Upper lobe of right lung (tissue), 1 donor: ENCODE results near the gene GBX1. TPM values are rescaled to one million over a fixed set of nuclear protein-coding genes. Genes with fewer than 3 reads are reported as not detected.

ENCODE experiments used
- ATAC-seq: fragments of 200-7000 bp; cut with Tn5 transposase; one replicate; pipeline ENCODE4 v1.9.1; 2020; ENCODE audit warnings: mild to moderate bottlenecking, moderate library complexity
- DNase-seq: peaks from one replicate; pipeline ENCODE4 v3.0.0-alpha.2; 2020
- H3K27ac ChIP-seq: fragments of 200-600 bp; one replicate; pipeline ENCODE4 v1.8.0; 2022
- H3K27me3 ChIP-seq: fragments of 200-600 bp; one replicate; pipeline ENCODE4 v1.8.0; 2022; ENCODE audit warnings: mild to moderate bottlenecking
- H3K36me3 ChIP-seq: fragments of 200-600 bp; one replicate; pipeline ENCODE4 v1.8.0; 2022
- H3K4me1 ChIP-seq: fragments of 200-600 bp; one replicate; pipeline ENCODE4 v1.8.0; 2022
- H3K4me3 ChIP-seq: fragments of 200-600 bp; one replicate; pipeline ENCODE4 v1.8.0; 2022; ENCODE audit warnings: mild to moderate bottlenecking
- H3K9me3 ChIP-seq: fragments of 200-600 bp; one replicate; pipeline ENCODE4 v1.8.0; 2022
- CTCF ChIP-seq: fragments of 200-600 bp; IDR thresholded peaks from one replicate; pipeline ENCODE4 v1.8.0; 2022; ENCODE audit warnings: antibody characterized with exemption
- intact Hi-C: fragments of 100-400 bp; cut with DNase I; formaldehyde crosslinking; loops from one replicate; pipeline ENCODE4 v1.11.0; 2022
- total RNA-seq: library from RNA; stranded (reverse); fragmentation: NEBNext Ultra II Directional; extraction: Animal tissue kit (Norgen Biotek cat#: 25700); gene quantifications from one replicate; pipeline ENCODE4 v1.2.1, GENCODE V29; 2021
- donor health status: DM: no; HTN: yes; CAD: no; lungs with severe emphysema.

GBX1 gene
- total RNA-seq, 1 donor from 2014 or later: not detected

GRCh38 chr7:151198945-151199848 lies 31.7 kb upstream of the GBX1 start:
- no peaks in the 10 kb centered on the region for H3K27me3 ChIP-seq
- no peak for TF ChIP-seq CTCF
- intact Hi-C loops: no loop called here
- no peak overlapping the region for H3K4me3 ChIP-seq
- ATAC-seq: no peak
- no peaks in the 10 kb centered on the region for H3K4me1 ChIP-seq
- H3K9me3 ChIP-seq: no peaks in the 10 kb centered on the region
- no peak overlapping the region for H3K27ac ChIP-seq
- H3K36me3 ChIP-seq: no peaks in the 10 kb centered on the region
- DNase-seq: no peak

GRCh38 chr7:151197932-151198331 lies 30.4 kb upstream of the GBX1 start:
- Histone ChIP-seq H3K9me3 (no peaks in the 10 kb centered on the region), H3K27me3 (no peaks in the 10 kb centered on the region), H3K27ac (no peak overlapping the region), H3K4me3 (no peak overlapping the region), H3K36me3 (no peaks in the 10 kb centered on the region), H3K4me1 (no peaks in the 10 kb centered on the region)
- TF ChIP-seq CTCF: no peak
- DNase-seq (no peak), ATAC-seq (no peak)
- intact Hi-C loops: no loop called here

GRCh38 chr7:151195616-151196450 lies 28.3 kb upstream of the GBX1 start:
- no peak overlapping the region for H3K27ac ChIP-seq
- intact Hi-C loops: no loop called here
- no peak for ATAC-seq

GRCh38 chr7:151194188-151194587 lies 26.7 kb upstream of the GBX1 start:
- Histone ChIP-seq H3K4me3 (no peak overlapping the region), H3K9me3 (no peaks in the 10 kb centered on the region), H3K27me3 (no peaks in the 10 kb centered on the region), H3K36me3 (no peaks in the 10 kb centered on the region), H3K4me1 (no peaks in the 10 kb centered on the region), H3K27ac (no peak overlapping the region)
- DNase-seq (no peak), ATAC-seq (no peak)
- no peak for TF ChIP-seq CTCF
- intact Hi-C loops: no loop called here

More at GRCh38 chr7:151195616-151196450, 28.3 kb upstream of the GBX1 start:
- Histone ChIP-seq H3K4me1 (no peaks in the 10 kb centered on the region), H3K27me3 (no peaks in the 10 kb centered on the region), H3K4me3 (no peak overlapping the region), H3K36me3 (no peaks in the 10 kb centered on the region), H3K9me3 (no peaks in the 10 kb centered on the region)
- no peak for DNase-seq
- no peak for TF ChIP-seq CTCF

GRCh38 chr7:151193203-151193978 lies 25.9 kb upstream of the GBX1 start:
- H3K4me3 ChIP-seq: no peak overlapping the region
- no peak overlapping the region for H3K27ac ChIP-seq
- ATAC-seq (no peak), DNase-seq (no peak)
- no peaks in the 10 kb centered on the region for H3K27me3 ChIP-seq
- no peaks in the 10 kb centered on the region for H3K9me3 ChIP-seq
- no peaks in the 10 kb centered on the region for H3K36me3 ChIP-seq
- no peaks in the 10 kb centered on the region for H3K4me1 ChIP-seq
- TF ChIP-seq CTCF: no peak
- intact Hi-C loops: no loop called here
